ENCODE measurements around the gene COL4A1.
A peak's percentile ranks its signal among the peaks of the same experiment; 100 is the strongest.
"Not testable (repeated sequence)": the region's sequence is repeated elsewhere in the genome, so short reads cannot be mapped to it uniquely, and the experiment has no call there.

Gene COL4A1

GRCh38 chr13:110113284-110113764, 193.6 kb downstream of the COL4A1 start:
- no peak for DNase-seq

GRCh38 chr13:110112379-110112778, 194.6 kb downstream of the COL4A1 start:
- DNase-seq = not testable (repeated sequence)

GRCh38 chr13:110110783-110111182, 196.2 kb downstream of the COL4A1 start:
- DNase-seq = no peak

- no peak for DNase-seq
These were observed 197.0 kb downstream of the COL4A1 start for GRCh38 chr13:110109910-110110309.

- no peak for DNase-seq
These were observed 197.7 kb downstream of the COL4A1 start for GRCh38 chr13:110109140-110109783.

- peak; percentile 38 for DNase-seq
These were observed 198.4 kb downstream of the COL4A1 start for GRCh38 chr13:110108348-110109139.

GRCh38 chr13:110107568-110108347, 199.2 kb downstream of the COL4A1 start:
- DNase-seq = no peak

- no peak for DNase-seq
These were observed 200.2 kb downstream of the COL4A1 start for GRCh38 chr13:110106726-110107125.

- DNase-seq = no peak
These were observed 201.8 kb downstream of the COL4A1 start for GRCh38 chr13:110105136-110105535.

GRCh38 chr13:110103534-110103933, 203.4 kb downstream of the COL4A1 start:
- no peak for DNase-seq

GRCh38 chr13:110103026-110103425, 203.9 kb downstream of the COL4A1 start:
- no peak for DNase-seq

GRCh38 chr13:110102053-110102452, 204.9 kb downstream of the COL4A1 start:
- no peak for DNase-seq

- no peak for DNase-seq
These were observed 207.0 kb downstream of the COL4A1 start for GRCh38 chr13:110099922-110100321.
